ENCODE measurements around the gene BICRAL.

- TF ChIP-seq EZH2 (IDR thresholded peaks at IDR 0.05), result no peak
- no peak for TF ChIP-seq POLR2AphosphoS5 (IDR thresholded peaks at IDR 0.05; ENCODE audit: borderline replicate concordance, low read depth, low read length)
- no peak for TF ChIP-seq FOXP2 (optimal IDR thresholded peaks at IDR 0.05; ENCODE audit: control extremely low read depth, extremely low read length, insufficient read depth)
Measured at GRCh38 chr6:42758756-42759430, 23.0 kb upstream of the BICRAL start.

Data from SK-N-MC (cell line).